GM12891 (cell line): ENCODE measurements around the gene CPSF3.

ENCODE experiments used
- DNase-seq: peaks from one replicate; pipeline ENCODE4 v3.0.0; 2011; ENCODE audit warnings: low spot score; ENCODE audit not compliant: insufficient read length
- FAIRE-seq: peaks from 2 replicates; lab custom pipeline; 2011; peaks lifted over from hg19 to GRCh38; lab: Jason Lieb, UNC
- PAX5 ChIP-seq: IDR thresholded peaks from 2 replicates; pipeline ENCODE4 v1.6.1; 2011; ENCODE audit warnings: low read length, moderate library complexity, mild to moderate bottlenecking; ENCODE audit not compliant: insufficient read depth, severe bottlenecking
- POLR2A ChIP-seq: IDR thresholded peaks from 2 replicates; pipeline ENCODE4 v1.6.1; 2011; ENCODE audit warnings: low read depth, low read length, control low read depth
- POLR2AphosphoS5 ChIP-seq: IDR thresholded peaks from 2 replicates; pipeline ENCODE4 v1.6.1; 2011; ENCODE audit warnings: low read depth, low read length, control low read depth
- POU2F2 ChIP-seq: IDR thresholded peaks from 2 replicates; pipeline ENCODE4 v1.6.1; 2011; ENCODE audit warnings: low read depth, mild to moderate bottlenecking, control low read depth, low read length, moderate library complexity
- SPI1 ChIP-seq: IDR thresholded peaks from 2 replicates; pipeline ENCODE4 v1.6.1; 2011; ENCODE audit warnings: low read depth, low read length, control low read depth
- TAF1 ChIP-seq: IDR thresholded peaks from 2 replicates; pipeline ENCODE4 v1.6.1; 2011; ENCODE audit warnings: low read depth, low read length, control low read depth

The CPSF3 gene

DNA sequence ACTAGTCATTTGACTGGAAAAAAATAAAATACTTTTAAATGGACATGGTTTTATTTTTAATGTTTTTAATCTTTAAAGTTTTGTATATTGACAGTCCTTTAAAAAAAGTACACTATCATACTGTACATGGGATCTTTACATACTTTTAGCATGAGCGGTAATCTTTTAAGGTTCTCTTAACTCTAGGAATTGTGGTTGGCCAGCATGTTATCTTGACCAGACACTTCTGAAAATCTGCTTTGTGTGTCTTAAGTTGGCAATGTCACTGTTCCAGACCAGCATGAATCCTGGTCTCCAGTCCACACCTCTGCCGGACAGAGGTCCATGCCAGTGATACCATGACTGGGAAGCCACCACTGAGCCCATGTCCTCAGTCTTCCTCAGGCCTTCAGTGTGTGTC lies 17.8 kb upstream of the CPSF3 start:
- DNase-seq (no peak), FAIRE-seq (no peak)
- TF ChIP-seq SPI1 (no peak), POLR2A (no peak), POU2F2 (no peak), POLR2AphosphoS5 (no peak), PAX5 (no peak), TAF1 (no peak)

DNA sequence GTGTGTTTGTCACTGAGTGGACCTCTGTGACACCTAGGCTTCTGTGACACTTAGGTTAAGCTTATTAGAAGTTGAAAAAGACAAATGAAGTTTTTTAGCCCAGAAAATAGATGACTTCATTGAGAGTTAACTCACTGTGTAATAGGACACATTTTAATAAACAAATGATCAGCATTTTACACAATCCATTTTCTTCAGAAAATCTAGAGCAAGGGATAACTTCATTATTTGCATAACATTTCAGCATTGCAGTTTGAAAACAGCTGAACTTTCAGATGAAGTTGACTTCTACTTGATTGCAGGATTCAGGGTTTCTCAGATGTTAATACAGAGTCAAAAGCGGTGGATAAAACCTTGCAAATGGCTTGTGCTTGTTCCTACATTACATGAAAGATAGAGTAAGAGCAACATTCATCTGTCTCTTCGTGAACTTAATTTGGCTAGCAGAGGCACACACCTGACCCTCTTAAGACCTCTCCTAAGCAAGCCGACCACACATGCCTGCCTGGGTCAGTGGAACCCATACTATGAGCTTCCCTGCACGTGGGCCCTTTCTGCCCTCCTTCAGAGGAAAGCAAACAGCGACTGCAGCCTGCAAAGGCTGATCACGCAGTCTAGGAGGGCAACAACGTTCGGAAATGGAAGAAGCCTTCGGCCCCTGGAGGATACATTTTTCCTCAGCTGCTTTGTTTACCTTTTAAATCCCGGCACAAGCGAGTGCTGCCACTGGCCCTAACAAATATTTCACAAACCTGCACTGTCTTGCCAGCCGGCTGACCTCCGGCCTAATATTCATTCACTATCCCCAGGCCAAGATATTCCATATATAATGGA lies 16.7 kb upstream of the CPSF3 start:
- DNase-seq, result no peak
- FAIRE-seq, result no peak
- TF ChIP-seq SPI1 (no peak), POLR2A (no peak), TAF1 (no peak), POLR2AphosphoS5 (no peak), PAX5 (no peak), POU2F2 (no peak)

DNA sequence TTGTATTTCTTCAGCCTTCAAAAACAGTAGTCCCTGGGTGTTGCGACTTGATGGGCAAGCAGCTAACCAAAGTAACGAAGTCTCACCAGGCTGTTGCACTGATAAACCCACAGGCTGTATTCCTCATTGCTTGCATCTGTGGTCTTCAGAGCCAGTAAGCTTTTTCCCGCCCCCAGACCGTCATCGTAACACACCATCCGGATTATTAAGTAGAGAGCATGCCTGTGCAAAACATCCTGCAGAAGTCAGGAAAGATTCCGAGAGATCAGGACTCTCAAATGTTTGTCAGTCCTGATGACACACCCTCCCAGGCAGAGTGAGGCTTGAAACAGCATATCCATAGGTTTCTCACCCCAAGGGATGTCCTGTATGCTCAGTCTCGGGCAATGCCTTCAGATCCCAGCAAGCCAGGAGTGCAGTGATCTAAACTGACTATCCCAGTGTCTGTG lies 16.1 kb upstream of the CPSF3 start:
- TF ChIP-seq PAX5, result no peak
- no peak for TF ChIP-seq TAF1
- no peak for TF ChIP-seq POLR2A
- TF ChIP-seq SPI1, result no peak
- no peak for TF ChIP-seq POLR2AphosphoS5
- no peak for TF ChIP-seq POU2F2
- DNase-seq (no peak), FAIRE-seq (no peak)

DNA sequence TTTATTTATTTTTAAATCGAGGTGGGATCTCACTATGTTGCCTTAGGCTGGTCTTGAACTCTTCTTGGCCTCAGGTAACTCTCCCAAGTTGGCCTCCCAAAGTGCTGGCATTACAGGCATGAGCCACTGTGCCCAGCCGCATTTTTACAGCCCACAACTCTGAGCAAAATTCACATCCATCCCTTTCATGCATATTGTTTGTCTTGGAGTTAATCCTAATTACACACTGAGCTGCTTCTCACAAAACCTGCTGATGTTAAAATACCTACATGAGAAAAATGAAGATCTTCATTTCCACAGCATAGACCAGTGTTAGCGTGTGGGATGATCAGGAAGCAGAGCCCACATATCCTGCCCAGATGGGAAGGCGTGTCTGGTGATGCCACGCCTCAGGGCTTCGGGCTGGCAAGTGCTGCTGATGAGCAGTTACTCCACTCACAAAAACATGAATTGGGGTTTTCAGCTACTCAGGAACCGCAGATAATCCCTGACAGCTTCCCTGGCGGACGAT lies 14.8 kb upstream of the CPSF3 start:
- no peak for DNase-seq
- TF ChIP-seq POLR2AphosphoS5, result no peak
- no peak for TF ChIP-seq TAF1
- no peak for TF ChIP-seq PAX5
- TF ChIP-seq POLR2A, result no peak
- TF ChIP-seq SPI1, result no peak
- no peak for TF ChIP-seq POU2F2
- FAIRE-seq, result no peak

- DNase-seq (no peak), FAIRE-seq (no peak)
- TF ChIP-seq POLR2A (no peak), SPI1 (peak; percentile 82), TAF1 (no peak), POLR2AphosphoS5 (no peak)
These were observed 13.3 kb upstream of the CPSF3 start for GRCh38 chr2:9410108-9410507.

GRCh38 chr2:9412781-9413180 lies 10.7 kb upstream of the CPSF3 start:
- DNase-seq (no peak), FAIRE-seq (no peak)
- no peak for TF ChIP-seq SPI1
- TF ChIP-seq POLR2A, result no peak
- no peak for TF ChIP-seq POLR2AphosphoS5
- no peak for TF ChIP-seq TAF1
- no peak for TF ChIP-seq PAX5
- no peak for TF ChIP-seq POU2F2

DNA sequence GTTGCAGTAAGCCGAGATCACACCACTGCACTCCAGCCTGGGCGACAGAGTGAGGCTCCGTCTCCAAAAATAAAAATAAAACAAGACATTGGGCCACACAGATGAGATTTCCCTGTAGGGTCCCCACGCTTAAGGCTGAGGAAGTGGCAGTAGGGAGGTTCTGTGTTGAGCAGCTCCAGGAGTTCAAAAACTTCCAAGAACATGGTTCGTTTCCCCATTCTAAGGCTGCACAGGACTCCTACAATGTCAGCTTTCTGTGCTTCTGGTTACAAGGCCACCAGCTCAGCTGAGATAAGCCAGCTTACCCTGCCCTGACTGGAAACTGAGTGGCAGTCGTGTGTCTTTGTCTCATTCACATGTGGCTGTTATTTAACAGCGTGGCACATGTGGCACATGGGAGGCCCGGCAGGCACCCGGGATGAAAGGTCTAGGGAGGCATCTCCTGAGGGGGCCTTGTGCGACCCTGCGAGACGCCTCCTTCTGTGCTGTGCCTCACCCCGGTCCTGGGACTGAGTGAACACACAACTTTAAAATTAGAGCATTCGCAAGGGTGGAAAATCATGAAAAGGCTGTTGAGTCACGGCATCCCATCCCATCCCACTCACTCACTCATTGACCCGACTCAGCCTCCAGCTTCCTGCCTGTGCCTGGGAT lies 7.8 kb upstream of the CPSF3 start:
- no peak for FAIRE-seq
- DNase-seq, result no peak
- TF ChIP-seq POLR2AphosphoS5 (no peak), PAX5 (no peak), POU2F2 (no peak), SPI1 (no peak), TAF1 (no peak), POLR2A (no peak)

DNA sequence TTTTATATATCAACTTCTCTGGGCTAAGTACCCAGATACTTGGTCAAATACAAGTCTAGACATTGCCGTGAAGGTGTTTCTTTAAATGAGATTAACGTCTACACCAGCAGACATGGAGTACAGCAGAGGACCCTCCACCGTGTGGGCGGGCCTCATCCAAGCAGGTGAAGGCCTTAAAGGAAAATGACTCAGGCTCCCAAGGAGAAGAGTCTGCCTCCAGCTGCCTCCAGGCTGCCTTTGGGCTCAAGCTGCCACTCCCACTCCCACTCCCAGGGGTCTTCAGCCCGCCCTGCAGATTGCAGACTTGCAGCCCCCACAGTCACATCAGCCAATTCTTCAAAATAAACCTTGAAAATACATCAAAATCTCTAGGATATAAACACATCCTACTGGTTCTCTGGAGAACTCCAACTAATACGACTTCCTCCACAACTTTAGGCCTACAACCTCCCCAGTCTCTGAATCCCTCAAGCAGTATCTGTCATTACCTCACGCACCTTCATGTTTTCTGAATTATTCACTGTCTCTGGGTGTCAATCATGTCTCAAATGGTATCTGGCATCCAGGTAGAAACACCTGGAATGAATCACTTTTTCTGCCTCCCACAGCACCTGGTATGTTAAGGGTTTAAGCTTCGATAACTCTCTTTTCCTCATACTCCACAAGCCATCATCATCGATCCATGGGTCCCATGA lies 7.0 kb upstream of the CPSF3 start:
- FAIRE-seq, result no peak
- TF ChIP-seq SPI1, result no peak
- no peak for TF ChIP-seq PAX5
- no peak for TF ChIP-seq POLR2A
- no peak for TF ChIP-seq POU2F2
- TF ChIP-seq TAF1, result no peak
- TF ChIP-seq POLR2AphosphoS5, result no peak
- no peak for DNase-seq

GRCh38 chr2:9416962-9417316 lies 6.5 kb upstream of the CPSF3 start:
- FAIRE-seq (no peak), DNase-seq (no peak)
- TF ChIP-seq POLR2AphosphoS5 (no peak), POU2F2 (no peak), TAF1 (no peak), SPI1 (no peak), PAX5 (no peak), POLR2A (no peak)
